ENCODE data around the gene SEPTIN14.
"Not testable (repeated sequence)": the region's sequence is repeated elsewhere in the genome, so short reads cannot be mapped to it uniquely, and the experiment has no call there.

Gene SEPTIN14

DNA sequence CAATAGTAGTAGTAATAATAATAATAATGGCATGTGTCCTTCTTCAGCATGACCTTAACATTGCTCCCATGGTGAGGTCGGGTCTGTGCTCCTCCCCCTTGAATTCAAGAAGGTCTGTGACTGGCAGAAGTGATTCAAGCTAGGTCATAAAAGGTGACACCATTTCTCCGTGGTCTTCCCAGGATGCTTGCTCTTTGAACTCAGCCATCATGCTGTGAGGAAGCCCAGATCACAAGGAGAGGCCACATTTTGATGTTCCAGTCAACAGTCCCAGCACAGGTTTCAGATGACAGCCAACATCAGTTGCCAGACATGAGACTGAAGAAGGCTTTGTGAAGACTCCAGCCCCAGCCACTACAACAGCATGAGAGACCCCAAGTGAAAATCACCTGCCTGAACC is 83.9 kb downstream of the SEPTIN14 start:
- no peak for DNase-seq

GRCh38 chr7:55776196-55776595 is 86.4 kb downstream of the SEPTIN14 start:
- no peak for DNase-seq

DNA sequence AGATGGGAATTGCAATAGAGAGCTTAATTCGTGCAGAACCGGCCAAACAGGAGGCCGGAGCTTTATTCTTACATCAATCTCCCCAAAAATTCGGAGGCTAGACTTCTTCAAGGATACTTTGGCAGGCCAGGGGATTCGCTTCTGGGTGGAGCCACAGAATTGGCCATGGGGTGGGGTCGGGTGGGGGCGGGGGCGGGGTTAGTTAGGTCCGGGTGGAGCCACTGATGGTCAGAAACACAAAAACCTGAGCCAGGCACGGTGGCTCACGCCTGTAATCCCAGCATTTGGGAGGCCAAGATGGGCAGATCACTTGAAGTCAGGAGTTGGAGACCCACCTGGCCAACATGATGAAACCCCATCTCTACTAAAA is 87.5 kb downstream of the SEPTIN14 start:
- DNase-seq, result no peak

GRCh38 chr7:55774327-55775050 is 88.1 kb downstream of the SEPTIN14 start:
- peak; percentile 96 for DNase-seq

DNA sequence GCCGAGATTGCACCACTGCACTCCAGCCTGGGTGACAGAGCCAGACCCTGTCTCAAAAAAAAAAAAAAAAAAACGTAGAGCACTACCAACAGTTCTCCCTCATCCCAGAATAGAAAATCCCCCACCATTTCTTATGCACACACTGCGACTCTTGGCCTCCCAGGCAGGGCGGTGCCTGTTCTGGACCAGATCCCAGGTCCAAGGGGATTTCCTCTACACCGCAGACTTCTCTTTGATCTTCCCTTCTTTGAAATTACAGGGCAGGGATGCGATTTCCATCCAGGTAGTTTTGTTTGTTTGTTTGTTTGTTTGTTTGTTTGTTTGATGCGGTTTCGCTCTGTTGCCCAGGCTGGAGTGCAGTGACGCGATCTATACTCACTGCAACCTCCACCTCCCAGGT is 91.8 kb downstream of the SEPTIN14 start:
- DNase-seq, result no peak

DNA sequence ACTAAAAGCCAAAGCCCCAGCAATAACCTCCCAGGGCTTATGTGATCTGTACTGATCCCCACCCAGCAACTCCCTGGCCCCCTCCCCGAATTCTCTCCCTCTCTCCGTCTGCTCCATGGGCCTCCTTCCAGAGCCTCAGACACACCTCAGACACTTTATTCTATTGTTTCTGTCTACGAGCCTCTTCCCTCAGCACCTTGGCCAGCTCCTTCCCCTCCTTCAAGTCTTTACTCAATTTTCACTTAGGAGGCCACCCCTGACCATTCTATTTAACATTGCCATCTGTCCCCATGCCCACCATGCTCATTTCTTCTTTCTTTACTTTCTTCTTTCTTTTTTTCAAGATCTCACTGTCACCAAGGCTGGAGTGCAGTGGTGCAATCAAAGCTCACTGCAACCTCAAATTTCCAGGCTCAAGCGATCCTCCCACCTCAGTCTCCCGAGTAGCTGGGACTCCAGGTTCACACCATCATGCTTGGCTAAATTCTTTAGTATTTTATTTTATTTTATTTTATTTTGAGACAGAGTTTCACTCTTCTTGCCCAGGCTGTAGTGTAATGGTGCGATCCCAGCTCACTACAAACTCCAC is 109.2 kb downstream of the SEPTIN14 start:
- DNase-seq, result not testable (repeated sequence)

DNA sequence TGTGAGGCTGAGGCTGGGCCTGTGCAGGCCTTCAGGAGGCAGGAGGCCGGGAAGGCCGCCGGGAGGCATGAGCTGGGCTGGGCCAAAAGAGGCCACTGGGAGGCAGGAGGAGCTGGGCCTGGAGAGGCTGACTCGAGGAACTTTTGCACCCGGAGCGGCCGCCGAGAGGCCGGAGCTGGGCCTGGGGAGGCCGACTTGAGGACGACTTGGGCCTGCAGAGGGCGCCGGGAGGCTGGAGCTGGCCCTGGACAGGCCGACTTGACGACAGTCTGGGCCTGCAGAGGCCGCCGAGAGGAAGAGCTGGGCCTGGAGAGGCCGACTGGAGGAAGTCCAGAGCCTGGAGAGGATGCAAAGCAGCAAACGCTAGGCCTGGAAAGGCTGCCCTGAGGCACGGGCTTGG is 117.8 kb downstream of the SEPTIN14 start:
- DNase-seq, result not testable (repeated sequence)

Data from NCI-H1048 (cell line).